Superior temporal gyrus (tissue), 1 donor: Measurements from ENCODE around the gene ELL2.
A peak's percentile ranks its signal among the peaks of the same experiment; 100 is the strongest.
"Not testable (repeated sequence)": the region's sequence is repeated elsewhere in the genome, so short reads cannot be mapped to it uniquely, and the experiment has no call there.

ENCODE experiments used
- DNase-seq: peaks from one replicate; pipeline ENCODE4 v3.0.0-alpha.2; 2016; ENCODE audit errors: extremely low spot score

The ELL2 gene

DNA sequence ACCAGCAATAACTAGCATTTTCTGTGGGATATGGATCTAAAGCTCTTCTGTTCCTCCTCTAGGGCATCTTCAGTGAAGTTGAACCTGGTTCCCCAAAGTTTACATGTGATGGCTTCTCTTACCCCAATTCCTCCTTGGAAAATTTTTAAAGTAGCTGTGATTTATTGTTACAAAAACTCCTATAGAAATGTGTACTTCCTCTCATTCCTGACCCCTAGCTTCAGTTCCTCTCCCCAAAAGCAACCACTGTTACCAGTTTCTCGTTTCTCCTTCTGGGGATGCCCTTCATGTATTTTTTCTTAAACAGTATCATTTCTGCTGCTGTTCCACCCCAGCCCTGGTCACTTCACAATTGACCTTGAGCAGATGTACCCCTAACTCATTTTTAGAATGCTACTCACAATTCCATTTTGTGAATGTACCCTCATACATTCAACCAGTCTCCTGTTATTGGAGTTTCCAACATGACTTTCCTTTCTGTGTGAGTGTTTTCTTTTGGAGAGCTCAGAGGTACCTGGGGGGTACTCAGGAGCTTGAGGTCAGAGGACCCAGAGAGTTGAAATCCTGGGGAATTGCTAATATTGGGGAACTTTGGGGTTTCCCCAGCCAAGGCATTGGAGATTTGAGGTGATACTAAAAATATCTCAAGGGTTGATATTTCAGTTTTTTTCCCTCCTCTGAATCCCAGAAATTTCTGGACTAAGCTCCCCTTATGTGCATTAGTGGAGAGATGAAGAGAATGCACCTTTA is 120.5 kb downstream of the ELL2 start:
- DNase-seq = no peak

DNA sequence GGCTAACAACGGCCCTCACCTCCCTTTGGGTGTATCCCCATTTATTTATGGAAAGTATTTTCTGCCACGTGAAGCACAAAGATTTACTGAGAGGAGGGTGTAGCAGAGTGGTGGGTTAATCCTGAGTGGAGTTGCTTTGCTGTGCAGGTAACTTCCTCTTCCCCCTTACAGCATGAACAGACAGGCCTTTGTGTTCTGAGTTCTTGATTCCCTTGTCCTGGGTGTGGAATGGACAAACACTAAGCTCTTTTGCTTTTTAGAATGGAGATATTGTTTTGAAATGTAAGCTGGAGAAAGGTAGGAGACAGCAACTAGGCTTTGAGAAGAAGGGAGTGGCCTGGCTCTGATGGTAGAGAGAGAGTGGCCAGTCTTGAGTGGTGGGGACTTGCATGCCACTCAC is 122.0 kb downstream of the ELL2 start:
- DNase-seq = no peak

DNA sequence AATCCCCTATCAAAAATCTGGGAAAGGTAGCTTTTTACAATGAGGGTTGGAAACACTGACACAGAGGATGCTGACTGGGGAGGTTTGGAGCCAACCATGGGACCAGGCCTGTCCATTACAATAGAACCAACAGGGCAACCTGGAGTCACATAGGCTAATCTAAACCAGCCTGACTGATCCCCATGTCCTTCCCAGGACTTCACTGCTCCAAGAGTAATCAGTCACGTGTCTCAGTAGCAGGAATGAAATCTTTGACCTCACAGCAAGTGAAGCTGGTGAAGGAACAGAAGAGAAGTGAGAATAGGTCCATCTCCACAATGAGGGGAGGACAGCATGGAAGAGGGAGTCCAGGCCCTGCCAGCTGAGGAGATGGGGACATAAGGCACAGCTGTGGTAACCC is 123.1 kb downstream of the ELL2 start:
- DNase-seq = no peak

DNA sequence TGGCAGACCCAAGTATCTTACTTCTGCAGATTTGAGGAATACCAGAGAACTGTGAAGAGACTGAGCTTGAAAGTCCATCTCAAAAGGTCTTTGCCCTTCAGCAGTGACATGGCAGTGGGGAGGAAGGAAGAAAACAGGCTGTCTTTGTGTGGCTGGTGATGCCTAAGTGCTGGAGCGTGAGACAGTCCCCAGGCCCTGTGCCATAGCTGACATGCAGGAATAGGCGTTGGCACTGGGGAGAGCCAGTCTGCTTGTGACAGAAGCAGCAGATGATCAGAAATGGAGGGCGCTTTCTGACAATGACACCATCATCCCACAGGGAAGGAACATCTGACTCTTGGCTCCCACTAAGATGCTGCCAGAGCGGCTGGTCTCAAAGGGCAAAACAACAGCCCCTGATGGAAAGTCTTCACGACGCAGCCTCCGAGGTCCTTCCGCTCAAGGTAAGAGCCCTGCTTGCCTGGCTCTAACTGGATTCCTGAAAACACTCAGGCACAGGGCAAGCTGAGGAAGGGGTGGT is 123.6 kb downstream of the ELL2 start:
- DNase-seq = peak; percentile 71

DNA sequence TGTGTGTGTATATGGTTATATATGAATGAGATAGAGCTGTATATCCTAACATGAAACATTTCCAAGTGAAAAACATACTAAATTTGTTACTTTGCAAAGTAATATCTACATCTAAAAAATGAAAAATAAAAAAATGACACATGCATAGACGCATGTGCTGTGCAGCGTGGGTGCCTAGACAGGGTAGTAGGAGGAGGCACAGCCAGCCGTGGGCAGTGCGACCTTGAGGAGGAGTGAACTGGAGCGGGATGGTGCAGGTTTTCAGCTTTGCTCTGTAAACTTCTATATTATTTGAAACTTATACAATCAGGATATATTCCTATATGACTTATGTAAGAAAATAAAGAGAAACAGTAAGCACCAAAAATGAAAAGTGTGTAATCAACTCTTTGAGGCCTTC is 124.2 kb downstream of the ELL2 start:
- DNase-seq = no peak

DNA sequence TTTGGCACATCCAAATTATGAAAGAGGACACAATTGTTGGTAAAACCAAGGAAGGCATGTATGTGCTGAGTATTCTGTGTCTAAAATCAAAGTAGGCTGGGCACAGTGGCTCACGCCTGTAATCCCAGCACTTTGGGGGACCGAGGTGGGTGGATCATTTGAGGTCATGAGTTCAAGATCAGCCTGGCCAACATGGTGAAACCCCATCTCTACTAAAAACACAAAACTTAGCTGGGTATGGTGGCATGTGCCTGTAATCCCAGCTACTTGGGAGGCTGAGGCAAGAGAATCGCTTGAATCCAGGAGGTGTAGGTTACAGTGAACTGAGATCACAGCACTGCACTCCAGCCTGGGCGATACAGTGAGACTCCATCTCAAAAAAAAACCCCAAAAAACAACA is 124.7 kb downstream of the ELL2 start:
- not testable (repeated sequence) for DNase-seq

DNA sequence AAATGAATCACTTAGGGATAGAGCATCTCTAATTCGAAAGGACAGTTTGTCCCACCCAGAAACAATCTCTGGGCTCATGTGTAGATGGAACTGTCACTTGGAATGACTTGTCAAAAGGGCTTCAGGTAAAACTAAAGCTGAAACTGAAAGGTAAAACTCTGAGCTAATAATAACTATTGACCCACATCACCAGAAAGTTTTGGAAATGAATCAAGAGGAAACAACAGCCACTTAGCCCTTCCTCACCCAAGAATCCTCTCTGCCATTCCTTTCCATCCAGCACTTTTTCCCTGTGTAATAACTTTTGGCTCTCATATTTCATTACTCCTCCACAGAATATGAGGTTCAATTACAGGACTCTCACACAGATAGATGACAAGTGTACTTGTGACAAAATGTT is 125.1 kb downstream of the ELL2 start:
- peak; percentile 58 for DNase-seq

DNA sequence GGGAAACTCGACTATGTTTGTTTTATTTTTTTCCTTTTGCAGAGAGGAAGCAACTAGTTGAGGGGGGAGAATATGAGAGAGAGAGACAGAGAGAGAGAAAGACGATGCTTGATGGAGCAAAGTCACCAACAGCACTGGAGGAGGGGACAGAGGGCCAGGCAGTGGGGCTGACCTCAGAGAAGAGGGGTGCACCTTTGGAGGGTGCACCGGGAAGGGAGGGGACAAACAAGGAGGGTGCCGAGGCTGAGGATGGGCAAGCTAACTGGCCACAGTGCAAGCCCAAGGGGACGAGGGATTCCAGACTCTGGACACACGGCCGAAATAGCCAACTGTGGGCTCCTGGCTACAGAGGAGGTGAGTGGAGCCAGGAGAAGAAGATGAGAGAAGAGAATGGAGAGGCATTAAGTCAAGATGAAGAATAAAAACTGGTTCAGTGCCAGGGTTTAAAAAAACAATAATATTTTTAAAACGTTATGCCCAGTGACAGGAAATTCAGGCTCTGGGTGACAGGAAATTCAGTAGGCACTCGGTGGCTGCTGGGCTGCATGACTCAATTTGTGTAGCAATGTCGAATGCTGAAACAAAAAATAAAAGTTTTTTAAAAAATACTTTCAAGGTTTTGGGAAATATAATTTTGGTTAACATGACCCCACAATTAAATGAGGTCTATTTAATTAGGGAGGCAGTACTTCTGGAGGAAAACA is 125.8 kb downstream of the ELL2 start:
- peak; percentile 38 for DNase-seq
